GM12865 (cell line): ENCODE measurements around the gene MGP.

Source experiments
- DNase-seq: peaks from one replicate; pipeline ENCODE4 v3.0.0; 2010; ENCODE audit warnings: low read depth
- H3K4me3 ChIP-seq: 2 replicates; pipeline ENCODE4 v1.5.1; 2011; ENCODE audit warnings: mild to moderate bottlenecking, low read depth, low read length, control low read depth
- TF ChIP-seq, protein P1 (sequence below): IDR thresholded peaks from 2 replicates; pipeline ENCODE4 v1.5.1; 2011; ENCODE audit warnings: low read length, control low read depth, low read depth, inconsistent platforms; ENCODE audit not compliant: insufficient read depth; ENCODE audit errors: missing control alignments

The MGP gene

DNA sequence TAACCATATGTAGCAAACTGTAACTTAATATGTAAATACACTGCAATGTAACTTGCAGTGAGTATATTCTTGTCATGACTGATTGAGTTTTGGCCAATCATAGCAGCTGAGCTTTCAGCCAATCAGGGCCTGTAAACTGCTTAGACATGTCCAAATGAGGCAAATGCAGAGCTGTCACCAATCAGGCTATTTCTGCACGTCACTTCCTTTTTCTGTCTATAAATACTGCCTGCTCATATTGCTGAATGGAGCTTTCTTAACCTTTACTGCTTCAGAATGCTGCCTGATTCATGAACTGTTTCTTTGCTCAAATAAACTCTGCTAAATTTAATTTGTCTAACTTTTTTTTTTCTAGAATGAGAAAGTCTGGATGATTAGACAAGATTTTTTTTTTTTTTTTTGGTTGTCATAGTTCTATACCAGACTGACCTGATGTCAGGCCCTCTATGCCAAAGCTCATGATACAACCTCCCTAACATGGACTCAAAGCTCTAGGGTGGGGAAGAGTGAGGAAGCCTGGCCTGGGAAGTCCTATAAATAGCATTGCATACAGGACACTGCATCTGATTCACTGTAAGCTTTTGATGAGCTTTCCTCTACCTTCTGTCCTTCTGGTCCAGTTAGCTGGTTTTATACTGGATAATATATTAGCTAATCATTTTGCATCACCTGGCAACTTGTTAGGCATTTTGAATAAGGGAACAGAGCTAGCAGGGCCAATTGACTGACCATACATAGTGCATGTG is 12.0 kb downstream of the MGP start:
- H3K4me3 ChIP-seq: no peak overlapping the region
- DNase-seq: peak; percentile 12
- TF ChIP-seq, protein P1, sequence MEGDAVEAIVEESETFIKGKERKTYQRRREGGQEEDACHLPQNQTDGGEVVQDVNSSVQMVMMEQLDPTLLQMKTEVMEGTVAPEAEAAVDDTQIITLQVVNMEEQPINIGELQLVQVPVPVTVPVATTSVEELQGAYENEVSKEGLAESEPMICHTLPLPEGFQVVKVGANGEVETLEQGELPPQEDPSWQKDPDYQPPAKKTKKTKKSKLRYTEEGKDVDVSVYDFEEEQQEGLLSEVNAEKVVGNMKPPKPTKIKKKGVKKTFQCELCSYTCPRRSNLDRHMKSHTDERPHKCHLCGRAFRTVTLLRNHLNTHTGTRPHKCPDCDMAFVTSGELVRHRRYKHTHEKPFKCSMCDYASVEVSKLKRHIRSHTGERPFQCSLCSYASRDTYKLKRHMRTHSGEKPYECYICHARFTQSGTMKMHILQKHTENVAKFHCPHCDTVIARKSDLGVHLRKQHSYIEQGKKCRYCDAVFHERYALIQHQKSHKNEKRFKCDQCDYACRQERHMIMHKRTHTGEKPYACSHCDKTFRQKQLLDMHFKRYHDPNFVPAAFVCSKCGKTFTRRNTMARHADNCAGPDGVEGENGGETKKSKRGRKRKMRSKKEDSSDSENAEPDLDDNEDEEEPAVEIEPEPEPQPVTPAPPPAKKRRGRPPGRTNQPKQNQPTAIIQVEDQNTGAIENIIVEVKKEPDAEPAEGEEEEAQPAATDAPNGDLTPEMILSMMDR: no peak

DNA sequence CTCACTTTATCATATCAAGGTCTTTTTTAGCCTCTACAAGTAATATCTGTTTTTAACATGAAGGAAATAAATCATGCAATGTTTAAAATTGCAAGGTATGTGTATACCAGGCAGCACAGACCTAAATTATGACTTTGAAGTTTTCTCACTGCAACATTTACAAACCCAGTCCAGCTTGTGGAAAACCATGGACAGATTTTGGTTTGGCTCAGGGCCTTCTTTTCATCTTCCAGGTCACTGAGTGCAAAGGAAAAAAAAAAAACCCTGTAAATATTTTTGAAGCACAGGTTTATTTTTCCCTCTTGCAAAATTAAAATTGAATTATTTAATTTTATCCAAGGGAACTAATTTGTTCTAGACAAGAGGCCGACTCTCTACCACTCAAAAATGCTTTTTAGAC is 13.8 kb downstream of the MGP start:
- H3K4me3 ChIP-seq: no peak overlapping the region
- no peak for DNase-seq
- TF ChIP-seq, protein P1: no peak

DNA sequence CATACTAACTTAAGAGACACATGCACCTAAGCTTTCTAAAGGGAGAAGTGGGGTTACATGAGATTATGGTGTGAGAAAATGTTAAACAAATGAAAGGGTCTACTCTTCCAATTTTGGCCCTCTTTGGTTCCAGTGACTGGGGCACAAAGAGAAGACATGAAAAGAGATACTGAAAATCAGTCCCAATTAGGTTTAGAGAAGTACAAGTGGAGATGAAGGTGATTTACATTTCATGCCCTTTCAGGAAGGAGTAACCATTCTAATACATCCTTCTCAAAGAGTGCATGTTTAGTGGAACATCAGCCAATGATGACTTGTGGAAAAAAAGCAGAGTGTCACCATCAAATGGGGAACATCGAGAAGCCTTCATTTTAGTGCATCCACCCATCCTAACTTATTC is 14.4 kb downstream of the MGP start:
- no peak overlapping the region for H3K4me3 ChIP-seq
- TF ChIP-seq, protein P1: no peak
- no peak for DNase-seq

DNA sequence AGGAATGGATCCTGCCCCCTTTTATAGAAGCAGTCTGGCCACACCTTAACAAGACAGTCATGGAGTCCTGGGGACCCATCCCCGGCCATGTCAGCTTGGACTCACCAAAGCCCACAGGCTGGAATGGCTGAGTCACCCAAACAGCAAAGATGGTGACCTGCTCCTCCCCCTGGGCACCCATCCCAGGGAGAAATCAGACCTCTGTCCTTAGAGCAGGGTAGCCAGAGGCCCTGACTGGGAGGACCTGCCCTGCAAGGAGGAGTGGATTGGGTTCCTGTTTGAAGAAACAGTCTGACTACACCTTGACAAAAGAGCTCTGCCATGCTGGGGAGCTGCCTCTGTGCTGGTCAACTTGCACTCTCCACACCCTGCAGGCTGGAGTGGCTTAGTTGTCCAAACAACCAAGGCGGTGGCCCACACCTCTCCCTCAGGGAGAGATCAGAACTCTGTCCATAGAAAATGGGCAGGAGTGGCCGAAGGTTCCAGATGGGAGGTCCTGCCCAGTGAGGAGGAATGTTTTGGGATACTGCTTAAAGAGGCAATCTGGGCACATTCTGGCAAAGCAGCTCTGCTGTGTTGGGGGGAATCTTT is 16.6 kb downstream of the MGP start:
- no peak for DNase-seq
- TF ChIP-seq, protein P1: no peak
- no peak overlapping the region for H3K4me3 ChIP-seq

DNA sequence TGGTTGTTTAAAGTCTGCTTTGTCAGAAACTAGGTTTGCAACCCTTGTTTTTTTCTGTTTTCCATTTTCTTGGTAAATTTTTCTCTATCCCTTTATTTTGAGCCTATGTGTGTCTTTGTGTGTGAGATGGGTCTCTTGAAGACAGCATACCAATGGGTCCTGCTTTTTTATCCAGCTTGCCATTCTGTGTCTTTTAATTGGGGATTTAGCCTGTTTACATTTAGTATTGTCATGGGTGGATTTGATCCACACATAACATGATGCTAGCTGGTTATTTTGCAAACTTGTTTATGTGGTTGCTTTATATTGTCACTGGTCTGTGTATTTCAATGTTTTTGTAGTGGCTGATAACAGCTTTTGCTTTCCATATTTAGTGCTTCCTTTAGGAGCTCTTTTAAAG is 25.2 kb downstream of the MGP start:
- DNase-seq: no peak
- TF ChIP-seq, protein P1: no peak
- no peak overlapping the region for H3K4me3 ChIP-seq

DNA sequence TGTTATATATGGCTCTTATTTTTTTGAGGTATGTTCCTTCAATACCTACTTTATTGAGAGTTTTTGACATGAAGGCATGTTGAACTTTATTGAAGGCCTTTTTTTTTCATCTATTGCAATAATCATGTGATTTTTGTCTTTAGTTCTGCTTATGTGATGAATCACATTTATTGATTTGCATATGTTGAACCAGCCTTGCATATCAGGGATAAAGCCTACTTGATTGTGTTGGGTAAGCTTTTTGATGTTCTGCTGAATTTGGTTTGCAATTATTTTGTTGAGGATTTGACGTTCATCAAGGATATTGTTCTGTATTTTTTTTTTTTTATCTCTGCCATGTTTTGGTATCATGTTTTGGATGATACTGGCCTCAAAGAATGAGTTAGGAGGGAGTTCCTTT is 27.1 kb downstream of the MGP start:
- H3K4me3 ChIP-seq: no peak overlapping the region
- DNase-seq: no peak
- TF ChIP-seq, protein P1: no peak
